Stimulated activated CD8-positive, alpha-beta memory T cell treated with anti-CD3 and anti-CD28 coated beads, Interleukin-4, amount 100 ng/mL, for 24 hours (primary cell): ENCODE results near the gene MVB12B.
"Not testable (repeated sequence)": the region's sequence is repeated elsewhere in the genome, so short reads cannot be mapped to it uniquely, and the experiment has no call there.

Experiments used
- DNase-seq: peaks from one replicate; pipeline ENCODE4 v3.0.0-alpha.2; 2020; ENCODE audit warnings: low read depth

The MVB12B gene, protein sequence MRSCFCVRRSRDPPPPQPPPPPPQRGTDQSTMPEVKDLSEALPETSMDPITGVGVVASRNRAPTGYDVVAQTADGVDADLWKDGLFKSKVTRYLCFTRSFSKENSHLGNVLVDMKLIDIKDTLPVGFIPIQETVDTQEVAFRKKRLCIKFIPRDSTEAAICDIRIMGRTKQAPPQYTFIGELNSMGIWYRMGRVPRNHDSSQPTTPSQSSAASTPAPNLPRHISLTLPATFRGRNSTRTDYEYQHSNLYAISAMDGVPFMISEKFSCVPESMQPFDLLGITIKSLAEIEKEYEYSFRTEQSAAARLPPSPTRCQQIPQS

DNA sequence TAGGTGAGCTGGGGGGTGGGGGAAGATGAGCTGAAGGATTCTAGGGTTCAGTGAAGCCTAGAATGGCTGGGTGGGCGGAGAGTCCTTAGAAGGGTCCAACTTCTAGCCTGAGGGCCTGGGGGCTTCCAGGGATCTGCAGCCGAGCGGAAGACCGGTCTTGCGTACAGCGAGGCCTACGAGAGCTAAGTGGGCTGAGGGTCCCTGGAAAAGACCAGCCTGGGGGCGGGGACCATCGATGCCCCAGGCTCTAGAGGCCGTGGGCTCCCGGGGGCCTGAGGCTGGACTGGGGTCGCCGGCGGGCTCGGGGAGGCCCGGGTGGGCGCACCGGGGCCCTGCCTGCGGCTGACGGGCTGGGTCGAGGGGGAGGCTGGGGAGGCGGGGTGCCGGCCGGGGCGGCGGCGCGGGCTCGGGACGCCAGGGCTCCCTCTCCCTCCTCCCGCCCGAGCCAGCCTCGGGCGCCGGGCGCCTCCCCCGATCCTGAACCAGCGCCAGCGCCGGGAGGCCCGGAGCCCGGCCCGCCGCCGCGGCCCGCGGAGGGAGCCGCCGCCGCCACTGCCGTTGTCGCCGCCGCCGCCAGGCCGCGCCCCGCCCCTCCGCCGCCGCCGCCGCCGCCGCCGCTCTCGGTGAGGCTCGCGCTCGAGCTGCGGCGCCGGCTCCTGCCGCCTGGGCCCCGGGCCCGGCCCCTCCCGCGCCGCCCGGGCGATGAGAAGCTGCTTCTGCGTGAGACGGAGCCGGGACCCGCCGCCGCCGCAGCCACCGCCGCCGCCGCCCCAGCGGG is at the start of gene MVB12B:
TSS of gene MVB12B (plus strand) at position 602 of the 778 bp plus-strand sequence. CDS start at position 703, 101 bp downstream.
- DNase-seq = peak; percentile 38

DNA sequence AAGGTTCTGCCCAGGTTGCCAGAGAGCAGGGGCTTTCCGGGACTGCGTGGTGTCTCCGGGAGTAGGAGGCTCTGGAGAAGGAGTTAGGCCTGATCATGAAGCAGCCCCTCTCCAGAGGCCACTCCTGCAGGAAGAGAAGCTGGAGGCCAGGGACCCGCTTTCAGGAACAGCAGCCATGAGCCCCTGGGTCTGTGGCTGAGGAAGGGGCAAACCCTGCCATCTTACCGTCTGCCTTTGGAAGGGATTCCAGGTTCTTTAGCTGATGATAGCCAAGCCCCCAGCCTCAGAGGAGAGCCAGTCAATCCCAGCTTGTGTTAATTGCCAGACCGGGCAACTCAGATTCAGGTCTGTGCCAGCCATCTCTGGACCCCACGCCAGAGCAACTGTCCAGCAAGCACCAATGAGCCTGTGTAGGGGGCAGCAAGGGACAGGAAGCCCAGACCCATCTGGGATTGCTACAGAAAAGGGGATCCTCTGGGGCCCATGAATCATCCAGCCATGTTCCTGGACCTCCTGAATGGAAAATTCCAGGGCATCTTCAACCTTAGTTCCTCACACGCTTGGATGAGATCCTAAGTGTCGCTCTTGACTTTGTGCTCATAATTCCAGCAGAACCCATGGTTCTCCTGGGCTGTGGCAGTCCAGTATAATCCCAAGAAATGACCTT is 42.7 kb upstream of the MVB12B start:
- no peak for DNase-seq

DNA sequence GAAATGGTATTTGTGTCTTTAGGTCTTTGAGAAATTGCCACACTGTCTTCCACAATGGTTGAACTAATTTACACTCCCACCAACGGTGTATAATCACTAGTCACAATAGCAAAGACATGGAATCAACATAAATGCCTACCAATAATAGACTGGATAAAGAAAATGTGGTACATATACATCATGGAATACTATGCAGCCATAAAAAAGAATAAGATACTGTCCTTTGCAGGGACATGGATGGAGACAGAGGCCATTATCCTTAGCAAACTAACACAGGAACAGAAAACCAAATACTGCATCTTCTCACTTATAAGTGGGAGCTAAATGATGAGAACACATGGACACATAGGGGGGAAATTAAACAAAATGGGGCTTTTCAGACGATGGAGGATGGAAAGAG is 41.0 kb upstream of the MVB12B start:
- DNase-seq = not testable (repeated sequence)

DNA sequence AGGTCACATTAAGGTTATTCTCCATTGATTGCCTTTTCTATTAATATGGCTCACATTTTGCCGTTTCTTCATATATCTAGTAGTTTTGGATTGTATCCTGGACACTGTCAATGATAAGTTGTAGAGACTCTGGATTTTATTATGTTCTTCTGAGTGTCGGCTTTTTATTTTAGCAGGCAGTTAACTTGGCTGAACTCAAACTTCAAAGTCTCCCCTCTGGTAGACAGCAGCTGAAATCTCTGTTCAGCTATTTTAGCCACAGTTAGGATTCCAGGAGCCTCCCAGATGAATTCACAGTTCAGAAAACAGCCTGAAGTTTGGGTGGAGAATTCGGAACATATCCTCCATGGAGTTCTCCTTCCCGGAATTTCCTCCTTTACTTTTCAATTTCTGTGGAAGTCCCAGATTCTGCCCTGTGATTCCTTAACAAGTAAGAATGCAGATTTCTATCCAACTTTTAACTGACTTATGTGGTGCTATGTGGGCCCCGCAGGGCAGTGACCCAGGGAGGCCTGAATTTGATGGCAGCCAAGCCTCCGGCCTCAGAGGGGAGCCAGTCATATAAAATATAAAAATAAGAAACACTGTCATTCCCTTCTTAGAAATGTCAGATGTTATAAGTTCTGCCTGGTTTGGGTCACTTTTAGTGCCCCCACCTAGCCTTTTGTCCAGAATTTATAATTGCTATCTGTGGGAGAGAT is 39.3 kb upstream of the MVB12B start:
- no peak for DNase-seq

DNA sequence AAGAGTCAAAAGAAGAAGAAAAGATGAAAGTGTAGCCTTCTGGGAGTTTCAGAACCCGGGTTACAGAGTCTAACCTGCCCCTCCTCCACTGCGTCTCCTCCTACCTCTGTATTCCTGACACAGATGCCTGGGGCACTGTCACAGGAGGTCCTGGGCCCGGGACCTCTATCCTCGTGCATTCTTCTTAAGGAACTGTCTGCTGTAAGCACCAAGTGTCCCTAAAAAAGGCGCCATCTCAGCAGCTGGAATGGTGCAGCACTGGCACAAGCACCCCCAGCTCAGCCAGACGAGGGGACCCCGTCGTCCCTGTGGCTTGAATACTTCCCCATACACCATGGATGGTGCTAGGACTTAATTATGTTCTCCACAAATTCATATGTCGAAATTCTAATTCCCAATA is 35.8 kb upstream of the MVB12B start:
- DNase-seq = no peak

DNA sequence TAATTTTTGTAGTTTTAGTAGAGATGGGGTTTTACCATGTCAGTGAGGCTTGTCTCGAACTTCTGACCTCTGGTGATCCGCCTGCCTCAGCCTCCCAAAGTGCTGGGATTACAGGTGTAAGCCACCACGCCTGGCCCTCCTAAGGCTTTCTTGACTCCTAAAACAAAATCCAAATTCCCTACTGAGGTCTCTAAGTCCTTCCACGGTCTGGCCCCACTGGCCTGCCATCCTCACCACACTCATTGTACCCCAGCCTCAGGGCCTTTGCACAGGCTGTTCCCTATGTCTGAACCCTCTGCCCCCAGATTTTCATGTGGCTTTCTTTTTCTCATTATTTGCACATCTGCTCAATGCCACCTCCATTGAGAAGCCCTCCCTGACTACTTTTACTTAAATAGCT is 34.7 kb upstream of the MVB12B start:
- DNase-seq = no peak

DNA sequence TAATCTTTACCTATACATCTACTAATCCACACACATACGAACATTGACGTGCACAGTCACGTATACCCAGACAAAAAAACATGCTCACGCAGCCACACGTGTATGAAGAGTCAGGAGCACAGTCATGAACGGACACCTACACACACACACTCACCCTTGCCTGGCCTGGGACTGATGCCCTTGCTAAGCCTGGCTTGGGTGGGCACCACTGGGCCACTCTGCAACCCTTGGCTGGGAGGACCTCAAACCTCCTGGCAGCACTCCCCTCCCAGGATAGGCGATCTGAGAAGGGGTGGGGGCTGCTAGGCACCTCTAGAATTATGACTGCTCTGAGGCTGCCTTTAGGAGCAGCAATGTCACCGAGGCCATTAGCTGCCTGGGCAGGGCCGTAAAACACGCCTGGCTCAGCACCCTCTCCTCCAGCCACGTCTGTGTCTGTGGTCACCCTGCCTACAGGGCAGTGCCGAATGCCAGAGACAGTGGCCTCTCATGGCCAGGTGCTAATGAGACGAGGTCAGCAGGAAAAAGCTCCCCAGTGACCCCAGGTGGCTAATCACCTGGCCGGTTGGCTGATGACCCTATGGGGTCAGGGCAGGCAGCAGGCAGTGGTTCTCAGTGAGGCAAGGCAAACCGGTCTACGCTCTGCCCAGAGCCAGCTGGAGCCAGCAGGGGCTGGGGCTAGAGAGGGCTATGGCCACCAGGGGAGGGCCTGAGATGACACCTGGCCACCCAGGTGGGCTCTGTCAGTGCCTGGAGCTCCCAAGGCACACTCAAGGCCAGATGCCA is 33.7 kb upstream of the MVB12B start:
- DNase-seq = no peak

DNA sequence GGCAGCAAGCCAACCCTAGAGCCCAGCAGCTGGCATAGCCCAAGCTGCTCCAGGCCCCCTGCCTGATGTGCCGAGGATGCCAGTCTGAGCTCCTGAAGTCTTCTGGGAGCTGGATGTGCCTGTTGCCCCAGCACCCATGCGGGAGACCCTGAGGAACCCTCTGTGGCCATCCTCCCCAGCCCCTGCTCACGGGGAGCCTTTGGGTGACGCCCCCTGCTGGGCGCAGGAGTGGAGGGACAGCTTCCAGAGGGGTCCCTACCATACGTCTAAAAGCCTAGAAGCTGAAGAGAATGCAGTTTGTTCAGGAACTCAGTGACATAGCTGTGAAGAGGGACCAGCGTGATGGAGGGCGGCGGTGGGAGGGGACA is 33.1 kb upstream of the MVB12B start:
- DNase-seq = no peak

DNA sequence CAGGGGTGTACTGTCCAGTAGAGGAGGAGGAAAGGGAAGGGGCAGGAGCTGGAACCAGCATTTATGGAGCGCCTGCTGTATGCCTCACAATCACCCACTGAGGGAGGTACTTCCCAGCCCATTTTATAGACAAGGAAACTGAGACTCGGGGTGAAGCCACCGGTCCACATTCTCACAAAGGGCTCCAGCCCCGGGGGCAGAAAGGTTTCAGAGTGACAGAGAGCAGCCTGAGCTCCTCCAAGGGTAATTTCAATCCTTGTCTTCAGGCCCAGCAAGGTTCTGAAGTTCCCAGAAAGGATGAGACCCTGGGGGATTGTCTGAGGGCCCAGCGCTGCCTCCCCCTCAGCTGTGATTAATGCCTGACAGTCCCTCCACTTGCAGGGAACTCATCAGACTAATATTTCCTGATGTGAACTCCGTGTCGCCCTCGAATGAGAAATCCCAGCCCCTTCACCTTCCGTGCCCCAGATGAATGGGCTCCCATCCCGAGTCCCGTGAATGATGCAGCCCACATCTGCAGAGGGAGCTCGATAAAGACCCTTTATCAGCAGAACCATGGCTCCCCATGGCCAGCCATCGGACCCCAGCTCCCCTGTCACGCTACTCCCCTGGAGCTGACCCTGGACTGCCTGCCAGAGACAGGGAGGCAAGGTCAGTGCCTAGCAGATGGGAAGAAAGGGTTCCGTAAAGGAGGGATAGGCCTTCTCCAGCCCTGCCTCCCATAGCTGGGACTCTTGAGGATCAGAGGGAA is 32.1 kb upstream of the MVB12B start:
- no peak for DNase-seq

DNA sequence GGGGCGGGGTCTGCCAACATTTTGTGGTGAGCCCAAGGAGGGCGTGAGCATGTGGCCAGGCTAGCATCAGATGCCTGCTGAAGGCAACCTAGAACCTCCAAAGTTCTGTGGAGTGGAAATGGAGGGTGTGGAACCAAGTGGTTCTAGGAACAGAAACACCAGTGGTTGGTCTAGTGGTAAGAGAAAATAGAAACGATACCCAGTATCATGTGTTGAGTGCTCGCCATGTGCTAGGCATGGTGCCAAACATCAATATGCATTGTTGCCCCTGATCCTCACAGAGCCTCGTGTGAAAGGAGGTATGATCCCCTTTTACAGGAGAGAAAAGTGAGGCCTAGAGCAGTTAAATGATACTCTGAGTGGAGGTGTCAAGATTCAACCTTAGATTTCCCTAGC is 31.5 kb upstream of the MVB12B start:
- DNase-seq = no peak

DNA sequence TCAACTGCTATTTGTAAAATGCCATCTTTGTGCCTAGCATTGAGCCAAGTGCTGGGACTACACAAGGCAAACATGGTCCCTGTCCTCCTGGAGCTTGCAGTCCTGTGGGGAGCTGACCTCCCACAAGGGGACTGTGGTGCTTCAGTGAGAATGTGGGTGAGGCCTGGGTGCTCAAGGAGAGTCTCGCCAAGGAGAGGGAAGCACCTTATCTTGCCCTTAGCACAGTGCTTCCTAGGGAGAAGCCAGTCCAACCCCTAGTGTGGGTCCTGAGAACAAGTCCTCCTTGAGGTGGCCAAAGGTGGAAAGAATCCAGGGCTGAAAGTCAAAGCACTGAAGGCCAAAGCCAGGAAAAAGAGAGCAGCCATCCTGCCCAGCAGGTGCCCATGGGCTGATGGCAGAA is 31.1 kb upstream of the MVB12B start:
- no peak for DNase-seq

DNA sequence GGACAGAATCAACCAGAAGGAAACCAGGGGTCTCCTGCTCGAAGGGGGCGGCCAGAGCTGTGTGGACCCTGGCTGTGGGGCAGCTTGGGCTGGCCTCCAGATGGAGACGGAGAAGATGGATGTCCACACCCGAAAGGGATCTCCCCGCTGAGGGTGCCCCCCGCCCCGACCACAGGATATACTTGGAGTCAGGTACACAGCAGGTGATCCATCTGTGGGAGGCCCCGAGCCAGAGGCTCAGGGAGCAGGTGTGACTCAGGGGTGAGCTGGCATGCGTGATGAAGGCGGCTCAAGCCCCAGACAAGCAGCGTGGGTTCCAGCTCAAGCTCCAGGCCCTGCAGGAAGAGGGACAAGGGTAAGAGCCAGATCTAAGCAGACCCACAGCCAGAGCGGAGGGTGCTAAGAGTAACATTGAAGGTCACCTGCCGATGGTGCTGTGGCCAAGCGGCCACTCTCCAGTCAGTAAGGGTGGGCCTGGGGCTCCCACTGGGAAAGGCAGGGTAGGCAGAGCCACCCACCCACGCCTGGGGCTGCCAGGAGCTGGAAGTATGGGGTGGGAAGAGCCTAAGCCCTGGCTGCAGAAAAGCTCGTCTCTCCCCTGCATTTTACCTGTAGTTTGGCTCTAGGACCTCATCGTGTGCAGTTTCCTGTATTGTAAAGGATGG is 30.6 kb upstream of the MVB12B start:
- no peak for DNase-seq

DNA sequence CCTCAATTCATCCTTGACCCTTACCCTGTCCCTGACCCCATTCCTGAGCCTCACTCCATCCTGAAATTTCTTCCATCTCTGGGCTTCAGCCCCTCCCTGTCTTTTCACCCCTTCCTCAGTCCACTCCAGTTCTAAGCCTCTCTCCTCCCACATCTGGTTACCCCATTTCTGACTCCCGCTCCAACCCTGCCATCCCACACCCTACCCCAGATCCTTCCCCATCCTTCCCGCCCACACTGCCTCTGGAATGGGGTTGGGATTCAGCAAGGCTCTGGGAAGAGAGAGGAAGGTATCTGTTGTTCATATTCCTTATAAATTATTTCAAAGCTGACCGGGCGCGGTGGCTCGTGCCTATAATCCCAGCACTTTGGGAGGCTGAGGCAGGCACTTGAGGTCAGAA is 29.9 kb upstream of the MVB12B start:
- DNase-seq = no peak

DNA sequence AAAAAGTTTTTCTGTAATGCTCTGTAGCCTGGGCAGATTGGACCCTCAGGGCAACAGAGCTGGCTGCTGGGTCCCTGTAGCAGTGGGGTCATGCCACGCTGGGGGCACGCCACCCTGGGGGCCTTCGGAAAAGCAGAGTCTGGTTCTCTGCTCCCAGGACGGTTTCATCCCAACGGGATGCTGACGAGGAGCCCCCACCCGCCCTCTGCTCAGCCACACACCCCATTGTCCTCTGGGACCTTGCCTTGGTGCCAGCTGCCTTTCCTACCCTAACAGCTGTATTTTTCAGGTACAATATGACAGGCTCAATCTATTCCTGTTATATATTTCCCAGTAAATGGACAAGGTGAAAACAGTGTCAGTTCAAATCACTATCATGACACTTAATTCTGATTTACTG is 29.0 kb upstream of the MVB12B start:
- DNase-seq = no peak

DNA sequence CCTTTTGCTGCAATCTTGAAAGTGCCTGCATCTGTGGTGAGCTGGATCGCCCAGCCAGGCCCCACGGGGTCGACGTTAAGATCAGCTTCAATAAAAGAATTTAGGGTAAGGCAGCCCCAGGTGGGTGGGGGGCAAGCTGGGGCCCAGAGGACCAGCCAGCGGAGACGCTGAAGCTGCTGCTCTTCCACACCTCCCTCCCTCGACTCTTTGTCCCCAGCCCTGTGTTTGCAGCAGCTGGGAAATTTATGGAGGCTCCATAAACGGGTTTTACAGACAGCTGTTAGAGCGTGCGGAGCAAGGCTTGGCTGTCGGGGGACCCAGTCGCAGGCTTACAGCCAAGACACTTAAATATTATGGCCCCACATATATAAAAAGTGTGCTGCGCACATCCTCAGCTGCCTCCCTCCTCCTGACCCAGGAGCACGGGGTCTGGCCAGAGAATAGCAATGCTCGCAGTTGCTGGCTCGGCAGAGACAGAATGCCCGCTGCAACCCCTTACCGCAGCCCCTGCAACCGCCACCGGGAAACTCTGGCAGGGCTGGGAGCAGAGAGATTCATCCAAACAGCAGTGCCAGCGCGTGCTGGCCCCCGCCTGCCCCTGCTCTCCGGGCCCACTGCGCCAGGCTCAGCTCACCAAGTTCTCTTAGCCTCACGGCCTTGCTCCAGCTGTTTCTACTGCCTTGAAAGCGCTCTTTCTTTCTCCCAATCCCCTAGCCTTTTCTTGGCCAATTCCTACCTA is 28.4 kb upstream of the MVB12B start:
- DNase-seq = no peak

DNA sequence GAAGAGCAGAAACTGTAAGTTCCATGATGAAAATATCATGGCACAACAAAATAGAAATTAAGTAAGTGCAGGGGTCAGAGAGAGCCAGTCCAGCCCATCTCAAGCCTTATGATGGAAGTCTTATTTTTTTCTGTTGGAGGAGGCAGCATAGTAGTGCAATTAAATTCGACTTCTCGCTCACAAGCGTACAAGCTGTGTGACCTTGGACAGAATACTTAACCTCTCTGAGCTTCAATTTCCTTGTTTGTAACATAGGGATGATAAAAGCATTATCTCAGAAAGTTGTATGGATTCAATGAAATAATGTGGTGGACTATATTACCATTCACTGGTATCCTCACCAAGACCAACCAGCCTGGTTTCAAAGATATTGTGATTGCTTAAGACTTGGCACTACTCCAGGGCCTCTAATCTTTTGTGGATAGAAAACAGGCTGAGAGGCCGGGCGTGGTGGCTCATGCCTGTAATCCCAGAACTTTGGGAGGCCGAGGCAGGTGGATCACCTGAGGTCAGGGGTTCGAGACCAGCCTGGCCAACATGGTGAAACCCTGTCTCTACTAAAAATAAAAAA is 26.8 kb upstream of the MVB12B start:
- DNase-seq = no peak

DNA sequence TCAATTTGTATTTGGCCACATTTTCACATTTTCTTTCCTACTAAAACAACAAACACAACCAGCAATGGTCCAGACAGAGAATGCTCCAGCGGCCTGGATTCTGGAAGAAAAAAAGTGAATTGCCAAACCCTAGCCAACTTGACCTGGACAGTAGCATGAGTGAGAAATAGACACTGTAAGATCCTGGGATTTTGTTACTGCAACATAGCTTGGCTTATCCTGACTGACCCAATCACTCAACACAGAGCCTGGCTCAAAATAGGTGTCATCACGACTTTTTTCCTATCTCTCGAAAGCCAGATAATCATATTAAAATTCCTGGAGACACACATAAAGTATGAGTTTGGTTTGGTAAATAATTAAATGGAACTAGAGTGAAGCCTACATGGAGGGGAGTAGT is 25.4 kb upstream of the MVB12B start:
- no peak for DNase-seq

DNA sequence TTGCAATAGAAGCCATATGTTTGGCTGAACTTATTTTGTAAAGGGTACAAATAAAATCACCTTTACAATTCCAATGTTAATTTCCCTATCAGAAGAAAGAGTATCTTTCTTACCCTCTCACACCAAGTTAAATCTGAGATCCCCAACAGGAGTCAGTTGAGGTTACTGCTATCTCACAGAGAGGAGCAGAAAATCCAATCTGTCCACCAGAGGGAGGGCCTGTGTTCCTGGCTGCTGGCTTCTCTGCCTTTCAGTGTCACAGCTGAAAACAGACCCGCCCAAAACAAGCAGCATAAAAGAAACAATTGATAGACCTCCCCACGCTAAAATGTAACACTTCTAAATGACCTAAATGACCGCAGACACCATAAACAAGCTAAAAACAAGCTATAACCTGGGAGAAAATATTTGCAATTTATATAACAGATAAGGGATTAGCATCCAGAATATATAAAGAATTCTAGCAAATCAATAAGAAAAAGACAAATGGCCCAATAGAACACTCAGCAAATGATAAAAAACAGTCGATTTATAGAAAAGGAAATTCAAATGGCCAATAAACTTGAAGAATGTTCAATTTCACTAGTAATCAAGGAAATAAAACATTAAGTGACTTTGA is 24.5 kb upstream of the MVB12B start:
- DNase-seq = no peak

DNA sequence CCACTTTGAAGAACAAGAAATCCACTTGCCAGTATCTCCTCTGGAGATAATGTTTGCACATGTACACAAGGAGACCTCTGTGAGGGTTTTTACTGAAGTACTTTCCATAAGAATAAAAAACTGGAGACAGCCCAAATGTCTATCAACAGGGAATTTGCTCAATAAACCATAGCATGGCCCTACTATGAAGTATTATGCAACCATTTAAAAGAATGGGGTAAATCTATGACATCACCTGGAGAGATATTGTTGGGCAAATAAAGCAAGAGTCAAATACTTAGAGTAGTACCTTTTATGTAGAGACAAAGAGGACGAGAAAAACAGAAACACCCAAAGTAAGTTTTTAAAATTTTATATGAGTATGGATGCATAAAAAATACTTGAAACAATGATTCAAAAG is 23.9 kb upstream of the MVB12B start:
- DNase-seq = no peak
